ENCODE measurements around the gene NUDCD3.

Gene NUDCD3

GRCh38 chr7:44330331-44330730 lies 160.1 kb downstream of the NUDCD3 start:
- Mint-ChIP-seq H3K27me3 (peaks cover 36% of the 10 kb centered on the region), H3K27ac (ENCODE audit: low read depth) (no peak overlapping the region), H3K9me3 (no peaks in the 10 kb centered on the region), H3K4me1 (peaks cover 6% of the 10 kb centered on the region), H3K36me3 (ENCODE audit: insufficient read depth) (peaks cover 3% of the 10 kb centered on the region), H3K4me3 (no peak overlapping the region)
- DNase-seq (ENCODE audit: low spot score in 2 of 2) (no peak), ATAC-seq (replicated peaks; ENCODE audit: extremely low read depth, poor library complexity, severe bottlenecking) (no peak)

GRCh38 chr7:44329888-44330287 lies 160.6 kb downstream of the NUDCD3 start:
- Mint-ChIP-seq H3K4me1 (peaks cover 6% of the 10 kb centered on the region), H3K27ac (ENCODE audit: low read depth) (no peak overlapping the region), H3K9me3 (no peaks in the 10 kb centered on the region), H3K4me3 (no peak overlapping the region), H3K27me3 (peaks cover 34% of the 10 kb centered on the region), H3K36me3 (ENCODE audit: insufficient read depth) (peaks cover 3% of the 10 kb centered on the region)
- DNase-seq (ENCODE audit: low spot score in 2 of 2) (no peak), ATAC-seq (replicated peaks; ENCODE audit: extremely low read depth, poor library complexity, severe bottlenecking) (no peak)
